ENCODE results near the gene POLN. TPM values are rescaled to one million over a fixed set of nuclear protein-coding genes. Genes with fewer than 3 reads are reported as not detected.

The POLN gene
- total RNA-seq, 2 experiments from 2014 or later = 0.92 to 1.0 TPM

DNA sequence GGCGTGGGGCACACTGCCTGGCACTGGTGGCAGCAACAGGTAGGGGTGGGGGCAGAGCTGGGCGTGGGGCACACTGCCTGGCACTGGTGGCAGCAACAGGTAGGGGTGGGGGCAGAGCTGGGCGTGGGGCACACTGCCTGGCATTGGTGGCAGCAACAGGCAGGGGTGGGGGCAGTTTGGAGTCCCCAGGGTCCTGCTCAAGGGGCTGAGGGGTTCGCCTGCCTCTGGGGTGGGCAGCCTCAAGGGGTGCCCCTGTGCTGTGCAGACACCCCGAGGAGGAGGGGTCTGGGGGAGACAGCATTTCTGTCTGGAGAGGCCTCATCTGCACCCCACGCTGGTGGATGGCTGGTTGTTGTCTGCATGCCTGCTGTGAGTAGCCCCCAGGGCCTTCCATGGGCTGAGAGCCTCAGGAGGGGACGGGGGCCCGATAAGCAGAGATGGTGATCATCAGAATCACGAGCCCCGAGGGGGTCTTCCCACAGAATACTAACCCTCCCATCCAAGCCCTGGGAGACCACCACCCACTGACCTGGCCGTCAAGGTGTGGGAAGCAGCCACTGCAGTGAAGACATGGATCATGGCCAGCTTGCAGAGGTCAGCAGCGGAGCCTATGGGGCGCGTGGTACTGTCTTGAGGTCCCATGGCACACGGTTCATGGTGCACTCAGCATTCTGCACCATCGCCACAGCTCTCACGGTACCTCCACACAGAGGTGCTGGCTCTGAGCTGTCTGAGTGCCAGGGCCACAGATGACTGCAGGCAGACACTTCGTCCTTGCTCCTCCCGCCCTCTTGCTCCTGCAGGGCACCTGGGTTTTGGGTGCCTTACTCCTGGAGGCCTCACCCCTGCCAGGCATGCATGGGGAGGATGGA is 161.3 kb downstream of the POLN start:
- Mint-ChIP-seq H3K27me3 (no peaks in the 10 kb centered on the region), H3K27ac (no peak overlapping the region), H3K4me1 (peaks cover 2% of the 10 kb centered on the region), H3K36me3 (no peaks in the 10 kb centered on the region), H3K9me3 (no peaks in the 10 kb centered on the region), H3K4me3 (no peak overlapping the region)
- no peak for DNase-seq

DNA sequence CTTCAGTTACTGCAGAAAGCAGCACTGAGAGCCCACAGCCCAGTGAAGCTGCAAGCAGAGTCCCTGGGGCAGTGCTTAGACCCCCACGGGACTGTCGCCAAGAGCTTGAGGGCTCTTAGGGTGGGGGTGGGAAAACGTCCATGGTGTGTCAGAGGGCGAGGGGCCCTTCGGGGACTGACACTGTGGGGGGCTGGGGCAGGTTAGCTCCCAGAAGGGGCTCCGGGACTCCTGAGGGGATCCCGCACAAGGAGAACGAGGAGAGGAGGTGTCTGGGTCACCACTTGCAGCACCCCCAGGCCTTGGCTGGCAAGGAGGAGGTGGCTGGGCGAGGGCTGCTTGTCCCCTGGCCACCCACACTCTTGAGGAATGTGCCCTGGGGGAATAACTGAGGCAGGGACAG is 162.0 kb downstream of the POLN start:
- Mint-ChIP-seq H3K9me3 (no peaks in the 10 kb centered on the region), H3K27ac (no peak overlapping the region), H3K4me1 (peaks cover 2% of the 10 kb centered on the region), H3K4me3 (no peak overlapping the region), H3K36me3 (no peaks in the 10 kb centered on the region), H3K27me3 (no peaks in the 10 kb centered on the region)
- no peak for DNase-seq

DNA sequence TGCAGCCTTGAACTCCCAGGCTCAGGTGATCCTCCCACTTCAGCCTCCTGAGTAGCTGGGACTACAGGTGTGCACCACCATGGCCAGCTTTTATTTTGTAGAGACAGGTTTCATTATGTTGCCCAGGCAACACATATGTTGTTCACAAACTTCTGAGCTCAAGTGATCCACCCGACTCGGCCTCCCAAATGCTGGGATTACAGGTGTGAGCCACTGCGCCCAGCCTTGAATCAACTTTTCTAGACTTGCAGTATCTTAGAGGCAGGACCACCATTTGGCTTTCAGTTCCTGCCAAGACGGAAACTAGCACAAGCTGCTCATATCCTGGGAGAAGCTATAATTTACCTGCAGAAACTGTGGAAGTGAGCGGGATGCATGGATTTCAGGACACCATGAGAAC is 162.9 kb downstream of the POLN start:
- peaks cover 2% of the 10 kb centered on the region for H3K4me1 Mint-ChIP-seq

DNA sequence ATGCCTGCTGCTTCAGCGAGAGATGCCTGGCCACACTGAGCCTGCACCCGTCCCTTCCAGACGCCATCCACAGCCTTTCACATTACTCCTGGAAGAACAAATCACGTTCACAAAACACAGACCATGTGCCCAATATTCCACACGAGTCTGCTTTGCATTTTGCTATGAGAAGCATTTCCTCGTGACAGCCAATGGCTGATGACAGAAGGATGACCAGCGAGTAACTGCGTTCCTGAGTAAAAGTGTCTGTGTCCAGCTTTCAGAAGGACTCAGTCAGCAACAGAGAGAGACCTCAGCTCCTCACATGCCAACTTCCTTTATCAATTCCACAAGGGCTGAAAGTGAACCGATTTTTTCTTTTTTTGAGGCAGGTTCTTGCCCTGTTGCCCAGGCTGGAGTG is 163.3 kb downstream of the POLN start:
- no peak overlapping the region for H3K4me3 Mint-ChIP-seq
- no peaks in the 10 kb centered on the region for H3K9me3 Mint-ChIP-seq
- DNase-seq = no peak
- H3K36me3 Mint-ChIP-seq = no peaks in the 10 kb centered on the region
- H3K4me1 Mint-ChIP-seq = peaks cover 2% of the 10 kb centered on the region
- no peaks in the 10 kb centered on the region for H3K27me3 Mint-ChIP-seq
- H3K27ac Mint-ChIP-seq = no peak overlapping the region

More for the DNA sequence above, 162.9 kb downstream of the POLN start:
- DNase-seq = no peak
- Mint-ChIP-seq H3K9me3 (no peaks in the 10 kb centered on the region), H3K36me3 (no peaks in the 10 kb centered on the region), H3K27me3 (no peaks in the 10 kb centered on the region), H3K27ac (no peak overlapping the region), H3K4me3 (no peak overlapping the region)

DNA sequence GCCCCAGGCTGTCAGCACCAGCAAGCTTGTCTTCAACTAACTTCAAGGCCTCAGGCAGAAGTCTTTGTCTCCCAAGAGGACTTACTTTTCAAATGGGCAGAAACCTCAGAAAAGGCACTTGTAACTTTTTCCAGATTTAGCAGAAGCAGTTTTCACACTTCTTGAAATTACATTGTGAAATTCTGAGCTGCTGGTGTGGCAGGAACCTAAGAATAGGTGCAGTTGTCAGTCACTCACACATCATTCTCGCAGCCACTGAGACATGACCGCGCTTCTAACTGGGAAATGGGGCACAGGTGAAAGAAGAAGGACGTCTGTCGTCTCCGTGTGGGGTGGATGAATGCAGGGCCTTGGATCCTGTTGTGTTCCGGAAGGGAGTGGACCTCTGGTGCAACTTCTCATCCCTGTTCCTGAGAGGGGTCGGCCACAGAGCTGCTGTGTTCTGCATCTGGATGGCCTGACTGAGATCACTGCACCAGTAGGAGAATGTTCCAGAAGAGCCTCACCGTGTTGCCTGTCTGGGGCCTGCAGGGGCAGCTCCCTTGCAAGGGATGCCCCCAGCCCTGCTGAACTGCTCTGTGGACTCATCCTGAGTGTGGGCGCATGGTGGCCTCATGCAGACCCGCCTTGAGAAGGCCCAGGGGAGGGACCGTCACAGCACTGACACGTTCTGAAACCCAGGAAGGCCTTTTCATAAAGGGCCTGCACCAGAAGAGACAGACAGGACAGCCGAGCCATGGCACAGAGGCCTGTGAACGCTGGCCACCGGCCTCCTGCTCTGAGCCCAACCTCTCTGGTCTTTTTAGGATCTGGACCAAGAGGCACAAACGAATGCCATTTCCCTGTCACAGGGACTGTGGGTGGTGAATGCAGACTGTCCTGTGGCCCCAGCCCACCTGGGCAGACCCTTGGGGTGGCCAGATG is 164.1 kb downstream of the POLN start:
- Mint-ChIP-seq H3K27me3 (no peaks in the 10 kb centered on the region), H3K4me3 (no peak overlapping the region), H3K27ac (no peak overlapping the region), H3K9me3 (no peaks in the 10 kb centered on the region), H3K36me3 (no peaks in the 10 kb centered on the region), H3K4me1 (peaks cover 2% of the 10 kb centered on the region)
- no peak for DNase-seq

DNA sequence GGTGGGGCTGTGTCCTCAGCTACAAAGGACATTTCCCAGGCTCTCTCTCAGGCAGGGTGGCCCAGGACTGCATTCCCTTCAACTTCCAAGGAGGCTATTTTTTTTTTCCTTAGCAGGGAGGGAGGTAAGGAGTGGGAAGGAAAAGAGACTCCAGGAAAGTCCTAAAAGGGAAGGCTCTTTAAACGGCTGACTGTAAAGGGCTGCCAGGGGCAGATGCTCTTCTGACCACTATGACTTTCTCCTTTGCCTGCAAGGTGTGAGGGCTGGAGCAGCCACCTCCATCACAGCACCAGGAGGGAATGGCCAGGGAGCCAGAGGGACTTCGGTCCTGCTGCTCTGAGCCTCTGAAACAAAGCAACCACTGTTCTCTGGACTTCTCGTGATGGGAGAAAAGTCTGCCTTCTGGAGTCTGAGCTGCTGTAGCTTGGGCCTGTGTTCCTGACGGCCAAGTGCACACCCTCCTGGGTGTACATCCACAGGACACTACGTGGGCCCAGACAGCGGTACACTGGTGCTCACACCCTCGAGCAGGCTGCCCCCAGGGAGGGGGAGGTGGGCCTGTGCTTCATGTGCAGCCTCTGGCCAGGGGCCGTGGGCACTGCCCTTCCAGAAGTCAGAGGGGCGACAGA is 164.9 kb downstream of the POLN start:
- Mint-ChIP-seq H3K36me3 (no peaks in the 10 kb centered on the region), H3K9me3 (no peaks in the 10 kb centered on the region), H3K27ac (no peak overlapping the region), H3K27me3 (no peaks in the 10 kb centered on the region), H3K4me3 (no peak overlapping the region), H3K4me1 (peaks cover 2% of the 10 kb centered on the region)
- DNase-seq = no peak

DNA sequence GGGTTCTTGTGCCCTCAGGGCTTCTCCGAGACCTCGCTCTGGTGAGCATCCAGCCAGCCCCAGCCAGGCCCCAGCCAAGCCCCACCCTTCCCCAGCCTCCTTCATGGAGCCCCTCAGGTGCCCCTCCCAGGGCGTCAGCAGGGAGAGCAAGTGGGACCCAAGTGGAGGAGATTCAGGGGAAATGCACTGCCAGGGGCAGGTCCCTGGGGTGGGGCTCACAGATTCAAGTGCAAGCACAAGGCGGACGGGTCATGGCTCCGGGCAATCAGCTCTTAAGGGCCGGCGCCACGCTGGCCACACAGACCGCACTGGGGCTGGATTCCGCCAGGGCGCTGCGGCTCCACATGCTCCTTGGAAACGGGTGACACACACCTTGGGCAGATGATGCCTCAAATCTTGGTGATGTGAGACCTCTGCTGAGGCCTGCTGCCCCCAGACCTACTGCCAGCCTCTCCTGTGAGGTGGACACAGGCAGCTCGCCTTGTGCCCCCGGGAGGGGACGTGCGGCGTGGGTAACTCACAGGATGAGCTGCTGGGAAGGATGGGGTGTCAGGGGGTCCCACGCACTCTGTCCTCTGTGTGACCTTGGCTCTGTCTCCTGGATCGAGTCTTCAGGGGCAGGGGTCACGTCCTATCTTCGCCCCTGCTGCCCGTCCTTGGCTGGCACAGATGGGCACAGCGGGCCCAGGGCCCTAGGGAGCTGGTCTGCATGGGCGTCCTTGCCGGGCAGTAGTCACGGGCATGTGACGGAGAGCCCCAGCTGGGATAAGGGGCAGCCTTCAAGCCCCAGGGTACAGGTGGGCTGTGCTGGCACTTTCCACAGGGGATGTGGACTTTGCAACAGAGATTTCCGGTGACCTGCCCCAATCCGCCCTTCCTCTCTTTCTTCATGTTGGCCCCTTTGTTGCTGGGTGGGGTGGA is 165.7 kb downstream of the POLN start:
- Mint-ChIP-seq H3K4me3 (no peak overlapping the region), H3K27ac (no peak overlapping the region), H3K27me3 (no peaks in the 10 kb centered on the region), H3K4me1 (peaks cover 2% of the 10 kb centered on the region), H3K9me3 (no peaks in the 10 kb centered on the region), H3K36me3 (no peaks in the 10 kb centered on the region)
- DNase-seq = no peak

DNA sequence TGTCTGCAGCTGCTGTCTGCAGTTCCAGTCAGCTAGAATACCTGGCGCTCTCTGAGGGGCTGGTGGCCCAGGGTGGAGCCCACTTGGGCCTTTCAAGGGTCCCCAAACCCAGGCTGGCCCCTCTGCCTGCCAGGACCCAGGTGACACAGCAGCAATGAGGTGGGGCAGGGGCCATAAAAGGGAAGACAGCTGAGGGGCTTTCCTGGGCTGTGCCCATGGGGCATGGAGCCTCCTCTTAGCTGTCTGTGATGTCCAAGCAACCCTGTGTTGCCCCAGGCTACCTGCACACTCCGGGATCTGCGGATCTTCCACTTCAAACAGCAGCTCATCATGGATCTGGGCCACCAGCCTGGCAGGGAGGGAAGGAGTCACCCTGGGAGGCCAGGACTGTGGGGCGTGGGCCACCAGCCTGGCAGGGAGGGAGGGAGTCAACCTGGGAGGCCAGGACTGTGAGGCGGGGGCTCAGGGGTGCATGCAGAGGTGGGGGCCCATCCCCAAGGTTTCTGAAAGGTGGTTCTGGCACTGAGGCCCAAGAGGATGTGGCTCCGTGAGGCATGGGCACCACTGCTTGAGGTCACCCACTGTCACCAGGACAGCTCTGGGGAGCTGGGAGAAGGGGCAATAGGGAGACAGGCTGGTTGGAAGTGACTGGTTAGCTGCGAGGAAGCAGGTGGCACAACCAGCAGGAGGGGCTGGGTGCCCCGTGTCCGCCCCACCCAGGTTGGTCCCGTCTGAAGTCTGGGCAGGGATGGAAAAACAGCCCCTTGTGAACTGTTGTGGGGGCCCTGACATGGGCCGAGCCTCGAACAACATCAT is 166.5 kb downstream of the POLN start:
- H3K9me3 Mint-ChIP-seq = no peaks in the 10 kb centered on the region
- no peak for DNase-seq
- no peaks in the 10 kb centered on the region for H3K36me3 Mint-ChIP-seq
- H3K27ac Mint-ChIP-seq = no peak overlapping the region
- no peaks in the 10 kb centered on the region for H3K27me3 Mint-ChIP-seq
- H3K4me1 Mint-ChIP-seq = peaks cover 2% of the 10 kb centered on the region
- no peak overlapping the region for H3K4me3 Mint-ChIP-seq

DNA sequence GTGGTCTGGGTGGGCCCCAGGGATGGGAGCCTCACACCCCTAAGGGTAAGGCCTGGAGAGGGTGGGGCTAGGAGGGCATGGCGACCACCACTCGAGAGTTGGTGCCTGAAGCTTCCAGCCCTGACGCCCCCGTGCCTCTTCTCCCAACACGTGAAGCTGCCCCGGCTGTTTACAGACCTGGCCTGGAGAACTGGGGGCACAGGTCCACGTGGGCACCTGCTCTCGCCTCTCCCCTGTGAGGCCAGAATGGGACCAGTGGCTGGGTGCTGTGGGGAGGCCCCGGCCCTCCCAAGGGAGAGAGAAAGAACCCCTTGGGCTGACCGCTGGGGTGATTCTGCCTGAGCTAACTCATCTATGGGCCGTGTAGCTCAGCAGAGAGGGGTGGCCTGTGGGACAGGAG is 167.3 kb downstream of the POLN start:
- Mint-ChIP-seq H3K36me3 (no peaks in the 10 kb centered on the region), H3K9me3 (no peaks in the 10 kb centered on the region), H3K4me3 (no peak overlapping the region), H3K27me3 (no peaks in the 10 kb centered on the region), H3K27ac (no peak overlapping the region), H3K4me1 (peaks cover 2% of the 10 kb centered on the region)
- DNase-seq = no peak

DNA sequence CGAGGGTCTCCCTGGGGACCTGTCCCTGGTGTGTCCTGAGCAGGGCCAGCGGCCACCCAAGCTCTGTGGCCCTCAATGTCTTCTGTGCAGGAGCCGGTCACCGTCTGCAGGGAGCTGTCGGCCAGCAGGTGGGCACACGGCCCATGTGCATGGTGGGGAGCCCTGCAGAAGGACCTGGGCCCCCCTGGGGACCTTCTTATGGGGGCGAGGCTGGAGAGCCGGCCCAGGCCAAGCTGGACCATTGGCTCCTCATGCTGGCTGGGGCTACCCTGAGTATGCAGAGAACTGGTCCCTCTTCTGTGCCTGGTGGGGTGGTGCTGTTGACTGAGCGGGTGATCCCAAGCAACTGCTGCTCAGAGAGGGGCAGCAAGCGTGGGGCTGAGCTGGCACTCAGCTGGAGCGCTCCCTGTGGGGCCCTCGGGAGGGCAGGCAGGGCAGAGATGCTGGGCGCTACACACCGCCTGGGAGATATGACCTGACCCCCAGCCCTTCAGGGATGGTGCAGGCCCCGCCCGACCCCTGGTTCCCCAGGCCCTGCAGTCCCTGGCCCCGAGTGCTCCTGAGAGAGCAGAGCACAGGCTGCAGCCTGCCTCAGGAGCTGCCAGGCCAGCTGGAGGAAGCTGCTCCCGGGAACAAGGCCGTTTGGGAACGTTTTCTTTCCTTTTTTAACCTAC is 168.0 kb downstream of the POLN start:
- DNase-seq = no peak
- Mint-ChIP-seq H3K27ac (no peak overlapping the region), H3K9me3 (no peaks in the 10 kb centered on the region), H3K27me3 (no peaks in the 10 kb centered on the region), H3K36me3 (no peaks in the 10 kb centered on the region), H3K4me1 (peaks cover 2% of the 10 kb centered on the region), H3K4me3 (no peak overlapping the region)

DNA sequence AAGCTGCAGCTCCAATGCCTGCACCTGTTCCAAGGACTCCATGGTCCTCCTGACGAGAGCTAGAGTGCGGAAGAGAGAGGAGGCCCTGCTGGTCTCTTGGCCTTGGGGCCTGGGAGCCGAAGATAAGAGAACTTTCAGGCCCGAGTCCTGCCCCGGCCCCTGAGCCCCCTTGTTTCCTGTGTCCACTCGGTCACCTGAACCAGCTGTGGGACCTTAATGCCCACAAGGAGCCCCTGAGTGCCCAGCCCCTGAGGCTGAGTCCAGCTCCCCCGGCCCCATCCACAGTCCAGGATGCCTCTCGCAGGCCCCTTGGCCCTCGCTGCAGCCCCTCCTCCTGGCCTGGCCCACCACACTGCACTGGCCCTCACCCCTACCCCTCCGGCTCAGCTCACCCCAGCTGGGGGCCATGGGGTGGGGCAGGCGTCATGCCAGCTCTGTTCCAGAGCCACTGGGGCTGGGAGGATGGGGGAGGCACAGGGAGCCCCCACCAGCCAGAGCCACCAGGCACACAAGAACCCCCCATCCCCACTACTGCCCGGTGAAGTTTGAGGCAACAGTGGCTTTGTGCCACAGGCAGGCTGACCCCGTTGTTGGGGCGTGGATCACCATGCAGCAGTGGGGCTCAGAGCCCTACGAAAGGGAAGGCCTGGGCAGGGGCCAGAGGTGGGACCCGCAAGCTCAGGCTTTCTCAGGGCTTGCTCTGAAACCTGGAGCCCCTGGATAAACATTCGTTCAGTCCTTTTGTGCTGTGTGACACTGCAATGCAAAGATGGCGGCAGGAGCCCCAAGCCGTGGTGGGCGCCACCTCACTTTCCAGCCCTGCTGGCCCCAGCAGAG is 168.7 kb downstream of the POLN start:
- H3K36me3 Mint-ChIP-seq = no peaks in the 10 kb centered on the region
- H3K4me3 Mint-ChIP-seq = no peak overlapping the region
- no peaks in the 10 kb centered on the region for H3K9me3 Mint-ChIP-seq
- no peak for DNase-seq
- no peak overlapping the region for H3K27ac Mint-ChIP-seq
- no peaks in the 10 kb centered on the region for H3K27me3 Mint-ChIP-seq
- H3K4me1 Mint-ChIP-seq = peaks cover 2% of the 10 kb centered on the region

DNA sequence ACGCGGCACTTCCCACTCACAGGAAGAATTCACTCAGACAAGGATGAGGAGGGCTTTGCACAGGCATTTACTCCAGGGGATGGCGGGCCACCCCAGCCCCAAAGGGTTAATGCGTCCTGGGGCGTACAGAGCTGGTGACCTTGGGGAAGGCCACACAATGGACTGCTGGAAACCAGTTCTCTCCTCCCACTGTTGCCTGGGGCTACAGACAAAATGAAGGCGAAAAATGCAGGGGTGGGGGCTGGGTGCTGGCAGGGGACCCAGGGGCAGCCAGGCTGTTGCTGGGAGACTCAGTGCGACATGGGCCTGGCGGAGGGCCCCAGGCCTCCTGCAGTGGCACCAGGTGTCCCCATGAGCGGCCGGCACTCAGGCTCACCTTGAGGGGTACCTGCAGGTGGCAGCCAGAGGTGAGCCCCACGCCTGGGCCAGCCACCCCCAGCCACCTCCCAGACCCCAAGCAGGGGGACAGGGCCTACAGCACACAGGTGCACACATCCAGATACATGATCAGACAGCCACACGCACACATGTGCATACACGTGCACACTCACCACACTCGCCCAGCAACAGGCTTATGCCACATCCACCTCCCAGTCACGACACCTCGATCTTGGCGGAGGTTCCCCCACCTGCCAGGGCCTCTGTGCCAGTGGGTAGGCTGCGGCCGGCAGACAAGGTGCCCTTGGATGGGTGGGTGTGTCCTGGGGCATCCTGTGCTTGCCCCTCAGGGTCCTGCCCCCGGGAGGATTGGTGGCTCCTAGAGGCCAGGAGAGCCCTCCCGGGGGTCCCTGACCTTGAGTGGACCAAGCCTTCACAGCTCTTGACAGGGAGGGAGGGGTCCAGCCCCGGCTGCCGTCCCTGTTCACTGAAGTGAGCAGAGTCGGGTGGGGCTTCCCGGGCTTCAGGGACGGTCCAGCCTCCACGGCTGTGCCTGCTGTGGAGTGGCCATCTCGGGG is 169.7 kb downstream of the POLN start:
- Mint-ChIP-seq H3K27ac (no peak overlapping the region), H3K36me3 (no peaks in the 10 kb centered on the region), H3K9me3 (no peaks in the 10 kb centered on the region), H3K4me3 (no peak overlapping the region), H3K4me1 (no peaks in the 10 kb centered on the region), H3K27me3 (no peaks in the 10 kb centered on the region)
- no peak for DNase-seq
